ENCODE data around the gene LITAFD. TPM values are rescaled to one million over a fixed set of nuclear protein-coding genes. Genes with fewer than 3 reads are reported as not detected.

Gene LITAFD
- total RNA-seq, 1 donor from 2014 or later = not detected

- Histone ChIP-seq H3K4me3 (no peak overlapping the region), H3K27me3 (ENCODE audit: low read depth) (no peaks in the 10 kb centered on the region), H3K4me1 (no peaks in the 10 kb centered on the region), H3K27ac (no peak overlapping the region), H3K36me3 (peaks cover 87% of the 10 kb centered on the region), H3K9me3 (no peaks in the 10 kb centered on the region)
- DNase-seq (peak; percentile 28), ATAC-seq (no peak)
- no peak for TF ChIP-seq CTCF (IDR thresholded peaks at IDR 0.05)
- intact Hi-C loops (cut with DNase I) = no loop called here
Measured at GRCh38 chr16:8893426-8893825, 11.3 kb downstream of the LITAFD start.

- Histone ChIP-seq H3K27me3 (ENCODE audit: low read depth) (no peaks in the 10 kb centered on the region), H3K4me1 (no peaks in the 10 kb centered on the region), H3K36me3 (peaks cover 95% of the 10 kb centered on the region), H3K9me3 (no peaks in the 10 kb centered on the region), H3K27ac (no peak overlapping the region), H3K4me3 (no peak overlapping the region)
- ATAC-seq = no peak
- TF ChIP-seq CTCF (IDR thresholded peaks at IDR 0.05) = no peak
- intact Hi-C loops (cut with DNase I) = no loop called here
- peak; percentile 24 for DNase-seq
Measured at GRCh38 chr16:8893976-8894690, 12.0 kb downstream of the LITAFD start.

GRCh38 chr16:8894736-8895334 lies 12.7 kb downstream of the LITAFD start:
- Histone ChIP-seq H3K4me1 (no peaks in the 10 kb centered on the region), H3K9me3 (no peaks in the 10 kb centered on the region), H3K27ac (no peak overlapping the region), H3K27me3 (ENCODE audit: low read depth) (no peaks in the 10 kb centered on the region), H3K4me3 (no peak overlapping the region), H3K36me3 (peaks cover 97% of the 10 kb centered on the region)
- DNase-seq (peak; percentile 24), ATAC-seq (no peak)
- TF ChIP-seq CTCF (IDR thresholded peaks at IDR 0.05) = no peak
- intact Hi-C loops (cut with DNase I) = no loop called here

- intact Hi-C loops (cut with DNase I) = no loop called here
- Histone ChIP-seq H3K27me3 (ENCODE audit: low read depth) (no peaks in the 10 kb centered on the region), H3K36me3 (peaks cover 100% of the 10 kb centered on the region), H3K4me1 (no peaks in the 10 kb centered on the region), H3K27ac (no peak overlapping the region), H3K4me3 (no peak overlapping the region), H3K9me3 (no peaks in the 10 kb centered on the region)
- ATAC-seq (no peak), DNase-seq (no peak)
- TF ChIP-seq CTCF (IDR thresholded peaks at IDR 0.05) = no peak
Measured at GRCh38 chr16:8898660-8899318, 16.6 kb downstream of the LITAFD start.

GRCh38 chr16:8899709-8900317 lies 17.7 kb downstream of the LITAFD start:
- Histone ChIP-seq H3K27me3 (ENCODE audit: low read depth) (no peaks in the 10 kb centered on the region), H3K9me3 (no peaks in the 10 kb centered on the region), H3K27ac (no peak overlapping the region), H3K36me3 (peaks cover 100% of the 10 kb centered on the region), H3K4me1 (no peaks in the 10 kb centered on the region), H3K4me3 (no peak overlapping the region)
- no peak for TF ChIP-seq CTCF (IDR thresholded peaks at IDR 0.05)
- ATAC-seq (no peak), DNase-seq (peak; percentile 8)
- intact Hi-C loops (cut with DNase I) = no loop called here

Data from lower lobe of right lung (tissue), 2 donors.